ENCODE results near the gene CACNA2D3.

DNA sequence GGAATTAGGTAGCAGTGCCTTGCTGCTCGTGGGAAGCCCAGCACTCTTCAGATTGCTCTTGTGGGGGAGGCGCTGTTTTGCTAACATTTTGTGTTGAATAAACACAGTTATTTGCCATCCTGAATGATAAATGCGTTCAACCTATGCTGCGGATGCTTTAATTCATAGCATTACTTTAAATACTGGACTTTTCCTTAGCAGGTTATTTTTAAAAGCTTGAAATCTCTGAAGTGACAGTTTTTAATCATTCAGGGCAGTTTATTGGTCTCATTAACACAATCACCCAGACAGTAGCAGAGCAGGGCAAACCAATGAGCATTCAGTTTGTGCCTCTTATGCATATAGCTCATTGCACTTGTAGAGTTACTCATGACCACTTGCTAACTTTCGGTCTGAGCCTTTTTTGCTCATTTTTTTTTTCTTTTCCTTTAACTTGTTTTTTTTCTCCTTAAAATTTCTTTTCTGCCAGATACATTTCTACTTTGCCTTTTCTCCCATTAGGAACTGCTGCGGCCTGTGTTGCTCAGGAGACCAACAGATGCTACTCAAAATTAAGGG, 5.2 kb downstream of the CACNA2D3 start:
- TF ChIP-seq, protein P1, sequence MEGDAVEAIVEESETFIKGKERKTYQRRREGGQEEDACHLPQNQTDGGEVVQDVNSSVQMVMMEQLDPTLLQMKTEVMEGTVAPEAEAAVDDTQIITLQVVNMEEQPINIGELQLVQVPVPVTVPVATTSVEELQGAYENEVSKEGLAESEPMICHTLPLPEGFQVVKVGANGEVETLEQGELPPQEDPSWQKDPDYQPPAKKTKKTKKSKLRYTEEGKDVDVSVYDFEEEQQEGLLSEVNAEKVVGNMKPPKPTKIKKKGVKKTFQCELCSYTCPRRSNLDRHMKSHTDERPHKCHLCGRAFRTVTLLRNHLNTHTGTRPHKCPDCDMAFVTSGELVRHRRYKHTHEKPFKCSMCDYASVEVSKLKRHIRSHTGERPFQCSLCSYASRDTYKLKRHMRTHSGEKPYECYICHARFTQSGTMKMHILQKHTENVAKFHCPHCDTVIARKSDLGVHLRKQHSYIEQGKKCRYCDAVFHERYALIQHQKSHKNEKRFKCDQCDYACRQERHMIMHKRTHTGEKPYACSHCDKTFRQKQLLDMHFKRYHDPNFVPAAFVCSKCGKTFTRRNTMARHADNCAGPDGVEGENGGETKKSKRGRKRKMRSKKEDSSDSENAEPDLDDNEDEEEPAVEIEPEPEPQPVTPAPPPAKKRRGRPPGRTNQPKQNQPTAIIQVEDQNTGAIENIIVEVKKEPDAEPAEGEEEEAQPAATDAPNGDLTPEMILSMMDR (conservative IDR thresholded peaks at IDR 0.05 in 1 of 2, IDR thresholded peaks at IDR 0.05 in 1 of 2; ENCODE audit: extremely low read depth in 1 of 2, insufficient read depth in 1 of 2, low read depth in 1 of 2, low read length in 2 of 2): no peak
- no peak for TF ChIP-seq EZH2 (IDR thresholded peaks at IDR 0.05; ENCODE audit: borderline replicate concordance, low read length)
